Stimulated activated CD8-positive, alpha-beta memory T cell treated with anti-CD3 and anti-CD28 coated beads, Interleukin-12 subunit alpha, Interleukin-12 subunit beta, amount 100 ng/mL, for 24 hours (primary cell): ENCODE data around the gene OPTC.
"Not testable (repeated sequence)": the region's sequence is repeated elsewhere in the genome, so short reads cannot be mapped to it uniquely, and the experiment has no call there.

Experiments used
- DNase-seq: peaks from one replicate; pipeline ENCODE4 v3.0.0-alpha.2; 2020; ENCODE audit errors: extremely low read depth

OPTC gene

DNA sequence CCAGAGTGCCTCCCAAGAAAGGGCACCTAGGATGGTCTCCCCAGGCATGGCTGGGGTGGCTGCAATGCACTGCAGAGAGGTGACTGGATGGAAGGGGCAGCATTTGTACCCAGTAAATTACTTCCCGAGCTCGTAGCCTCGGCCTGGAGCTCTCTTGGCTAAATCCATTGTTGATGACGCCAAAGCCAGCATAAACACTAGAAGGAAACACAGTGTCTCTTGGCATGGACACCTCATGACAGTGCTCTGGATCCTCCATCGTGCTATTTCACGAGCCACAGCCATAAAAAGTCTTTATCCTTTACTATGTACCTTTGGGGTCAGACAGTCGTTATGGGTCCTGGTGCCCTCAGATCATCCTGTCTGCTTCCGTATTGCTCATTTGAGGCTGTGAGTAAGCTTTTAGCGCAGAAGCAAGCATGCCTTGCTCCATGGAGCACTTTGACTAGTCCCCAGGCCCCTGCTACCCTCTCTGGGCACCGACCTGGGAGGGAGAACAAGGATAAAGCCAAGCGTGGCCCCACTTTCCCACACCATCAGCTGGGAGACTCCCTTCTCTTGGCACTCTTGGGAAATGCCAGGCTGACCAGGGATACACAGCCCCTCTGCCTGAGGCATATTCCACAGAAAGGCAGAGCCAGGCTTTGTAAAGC is 28.7 kb upstream of the OPTC start:
- no peak for DNase-seq

DNA sequence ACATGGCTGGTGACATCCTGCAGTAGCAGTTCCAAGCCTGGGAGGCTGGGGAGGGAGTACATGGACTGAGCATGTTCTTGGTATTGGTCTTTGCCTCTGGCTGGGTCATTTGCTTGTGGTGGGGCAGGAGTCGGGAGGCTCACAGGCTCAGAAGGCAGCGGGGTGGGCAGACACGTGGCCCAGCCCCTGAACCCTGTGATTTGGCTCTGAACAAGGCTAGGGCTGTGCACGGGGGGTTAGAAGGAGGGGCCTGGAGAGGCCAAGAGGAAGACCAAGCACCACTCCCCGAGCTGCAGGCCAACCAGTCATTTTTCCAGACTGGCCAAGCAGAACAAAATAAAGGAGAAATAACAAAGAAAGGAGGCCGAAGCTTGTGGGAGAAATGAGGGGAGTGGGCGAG is 28.0 kb upstream of the OPTC start:
- no peak for DNase-seq

DNA sequence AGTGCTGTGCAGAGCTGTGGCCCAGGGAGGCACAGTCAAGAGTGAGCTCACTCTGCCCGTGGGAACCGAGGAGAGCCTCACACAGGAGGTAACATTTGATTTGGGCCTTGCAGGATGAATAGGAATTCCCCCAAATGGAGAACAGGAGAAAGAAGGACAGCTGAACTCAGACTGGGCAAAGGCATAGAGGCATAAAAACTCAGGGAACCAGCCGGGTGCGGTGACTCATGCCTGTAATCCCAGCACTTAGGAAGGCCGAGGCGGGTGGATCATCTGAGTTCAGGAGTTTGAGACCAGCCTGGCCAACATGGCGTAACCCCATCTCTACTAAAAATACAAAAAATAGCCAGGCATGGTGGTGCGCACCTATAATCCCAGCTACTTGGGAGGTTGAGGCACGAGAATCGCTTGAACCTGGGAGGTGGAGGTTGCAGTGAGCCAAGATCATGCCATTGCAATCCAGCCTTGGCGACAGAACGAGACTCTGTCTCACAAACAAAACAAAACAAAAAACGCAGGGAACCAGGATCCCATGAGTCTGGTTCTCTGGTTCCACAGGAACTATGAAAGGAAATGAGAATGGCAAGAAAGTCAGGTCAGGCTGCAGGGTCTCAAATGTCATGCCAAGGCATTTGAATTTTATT is 26.9 kb upstream of the OPTC start:
- not testable (repeated sequence) for DNase-seq

DNA sequence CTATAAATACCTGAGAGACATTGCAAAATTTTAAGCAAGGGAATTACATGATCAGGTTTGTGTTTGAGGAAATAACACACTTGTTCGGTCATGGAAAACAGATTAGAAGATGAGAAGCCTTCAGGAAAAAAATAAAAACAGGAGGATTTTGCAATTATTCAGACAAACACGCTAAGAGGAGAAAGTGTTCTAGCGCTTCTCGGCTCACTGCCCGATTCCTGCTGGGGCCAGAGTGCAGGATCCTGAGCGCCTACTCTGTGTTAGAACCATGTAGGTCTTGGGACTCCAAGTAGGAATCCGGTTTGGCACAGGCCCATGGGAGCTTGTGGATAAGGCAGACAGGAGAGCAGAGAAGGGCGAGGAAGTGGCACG is 26.4 kb upstream of the OPTC start:
- no peak for DNase-seq

DNA sequence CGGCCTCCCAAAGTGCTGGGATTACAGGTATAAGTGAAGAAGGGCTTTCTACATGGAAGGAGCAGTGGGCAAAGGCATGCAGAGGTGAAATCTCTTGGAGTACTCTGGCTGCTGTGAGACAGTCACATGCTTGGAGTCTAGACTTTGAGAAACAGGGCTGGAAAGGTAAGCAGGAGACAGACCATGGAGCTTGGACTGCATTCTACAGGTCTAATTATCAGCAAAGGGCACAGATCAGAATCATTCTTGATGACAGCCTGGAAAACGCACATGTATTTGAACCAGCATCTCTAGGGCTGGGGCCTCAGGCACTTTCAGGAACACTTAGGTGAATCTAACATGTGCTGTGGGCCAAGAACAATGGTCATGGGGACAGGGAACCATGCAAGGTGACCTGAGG is 25.6 kb upstream of the OPTC start:
- no peak for DNase-seq

DNA sequence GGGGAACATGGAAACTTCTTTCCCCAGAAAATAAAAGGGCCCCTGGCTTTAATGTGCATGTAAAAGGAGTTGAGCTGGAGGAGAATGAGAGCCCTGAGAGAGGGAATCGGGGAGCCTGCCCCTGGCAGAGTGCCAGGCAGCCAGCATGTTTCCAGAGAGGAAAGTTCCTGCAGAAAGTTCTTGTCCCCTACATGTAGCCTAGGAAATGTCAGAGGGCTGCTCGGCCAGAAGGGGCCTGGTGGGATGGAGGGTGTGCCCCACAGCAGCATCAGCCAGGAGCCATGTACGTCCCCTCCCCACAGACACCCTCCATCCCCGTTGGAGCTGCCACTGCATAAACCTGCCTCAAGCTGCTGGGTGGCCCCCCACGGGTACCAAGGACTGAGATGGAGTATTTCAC is 23.7 kb upstream of the OPTC start:
- no peak for DNase-seq

DNA sequence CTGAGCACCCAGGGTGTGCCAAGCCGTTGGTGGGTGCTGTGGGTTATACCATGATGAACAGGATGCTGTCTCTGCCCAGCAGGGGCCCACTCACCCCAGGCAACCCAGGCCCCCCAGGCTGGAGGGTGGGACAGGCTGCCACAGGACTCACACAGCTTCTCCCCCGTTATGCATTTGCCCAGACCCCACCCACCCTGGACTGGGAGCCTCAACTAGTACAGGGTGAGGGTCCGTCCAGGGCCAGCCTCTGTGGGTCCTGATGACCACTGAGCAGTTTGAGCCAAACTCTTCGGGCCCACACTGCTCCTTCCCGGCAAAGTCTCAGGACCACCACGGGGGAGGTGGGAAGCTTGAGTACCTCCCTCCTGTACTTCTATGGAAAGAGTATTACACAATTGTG is 22.1 kb upstream of the OPTC start:
- no peak for DNase-seq

DNA sequence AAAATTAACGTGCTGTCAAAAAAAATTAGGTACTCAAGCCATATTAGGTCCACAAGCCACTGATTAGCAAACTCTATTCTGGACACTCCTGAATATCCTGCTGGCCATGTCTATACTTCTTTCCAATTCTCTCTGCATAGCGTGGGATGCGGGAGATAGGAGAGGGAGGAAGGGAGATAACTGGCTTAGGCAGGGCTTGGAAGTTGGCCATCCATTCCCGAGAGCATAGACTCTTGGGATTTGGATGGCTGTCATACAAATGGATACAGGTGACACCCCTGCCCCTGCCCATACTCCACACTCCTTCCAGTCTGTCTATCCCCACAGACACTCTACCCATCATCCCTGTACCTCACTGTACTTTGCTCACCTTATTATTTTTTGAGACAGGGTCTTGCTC is 20.7 kb upstream of the OPTC start:
- no peak for DNase-seq

DNA sequence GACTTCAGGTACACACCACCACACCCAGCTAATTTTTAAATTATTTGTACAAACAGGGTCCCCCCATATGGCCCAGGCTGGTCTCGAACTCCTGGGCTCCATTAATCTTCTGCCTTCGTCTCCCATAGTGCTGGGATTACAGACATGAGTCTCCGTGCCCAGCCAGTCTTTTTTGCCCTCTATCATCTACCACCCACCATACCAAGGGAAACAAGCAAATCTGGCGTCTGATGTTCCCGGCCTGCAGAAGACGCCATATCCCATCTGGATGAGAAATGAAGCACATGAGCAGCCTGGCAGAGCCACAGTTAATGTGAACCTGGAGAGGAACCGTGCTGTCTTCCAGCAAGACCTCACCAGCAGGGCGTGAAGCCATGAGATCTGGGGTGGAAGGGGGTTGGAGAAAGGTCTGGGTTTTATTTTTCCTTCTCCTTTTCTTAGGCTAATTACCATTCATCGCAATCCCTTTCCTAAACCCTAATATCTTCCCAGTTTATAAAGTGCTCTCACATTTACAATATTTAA is 20.1 kb upstream of the OPTC start:
- no peak for DNase-seq

DNA sequence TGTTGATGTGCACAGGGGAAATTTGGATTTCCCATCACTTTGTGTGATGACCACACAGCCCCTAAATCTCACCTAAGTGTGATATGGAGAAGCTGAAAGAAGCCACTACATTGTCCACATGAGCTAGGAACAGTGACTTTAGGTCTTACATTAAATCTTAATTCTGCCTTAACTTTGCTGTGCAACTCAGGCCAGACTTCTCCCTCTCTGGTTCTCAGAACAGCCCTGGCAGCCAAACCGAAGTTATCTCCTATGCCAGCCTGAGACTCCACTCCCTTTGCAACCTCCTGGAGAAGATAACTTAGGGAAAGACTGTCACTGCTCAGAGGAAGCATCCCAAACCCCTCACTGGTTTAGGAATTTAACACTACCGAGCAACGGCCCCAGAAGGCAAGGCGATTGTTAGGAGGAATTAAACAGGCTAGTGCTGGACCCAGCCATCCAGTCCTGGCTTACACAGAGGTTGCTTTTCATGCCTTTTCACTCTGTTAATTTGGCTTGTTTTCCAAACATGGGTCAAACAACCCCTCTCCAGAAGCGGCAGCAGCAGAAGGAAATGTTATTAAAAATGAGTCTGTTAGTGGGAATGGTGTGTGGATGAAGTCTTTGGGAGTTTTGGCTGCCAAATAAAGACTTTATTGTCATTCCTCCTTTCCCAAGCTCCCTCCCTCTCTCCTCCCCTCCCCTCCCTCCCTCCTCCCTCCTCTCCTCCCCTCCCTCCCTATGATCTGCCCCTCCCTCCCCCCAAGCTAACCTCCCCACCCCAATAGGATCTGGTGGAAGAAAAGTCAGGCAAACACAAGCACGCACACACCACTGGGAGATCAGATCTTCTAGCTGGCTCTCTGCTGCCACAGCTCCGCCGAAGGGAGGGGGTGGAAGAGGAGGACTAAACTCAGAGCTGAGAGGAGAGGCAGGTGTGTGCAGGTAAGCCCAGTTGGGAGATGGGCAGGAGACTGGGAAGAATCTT is 18.7 kb upstream of the OPTC start, which contains the start of gene PRELP:
Gene PRELP (plus strand): TSS at position 795 of the 970 bp plus-strand sequence. CDS start 7,379 bp downstream, outside the sequence.
- no peak for DNase-seq

DNA sequence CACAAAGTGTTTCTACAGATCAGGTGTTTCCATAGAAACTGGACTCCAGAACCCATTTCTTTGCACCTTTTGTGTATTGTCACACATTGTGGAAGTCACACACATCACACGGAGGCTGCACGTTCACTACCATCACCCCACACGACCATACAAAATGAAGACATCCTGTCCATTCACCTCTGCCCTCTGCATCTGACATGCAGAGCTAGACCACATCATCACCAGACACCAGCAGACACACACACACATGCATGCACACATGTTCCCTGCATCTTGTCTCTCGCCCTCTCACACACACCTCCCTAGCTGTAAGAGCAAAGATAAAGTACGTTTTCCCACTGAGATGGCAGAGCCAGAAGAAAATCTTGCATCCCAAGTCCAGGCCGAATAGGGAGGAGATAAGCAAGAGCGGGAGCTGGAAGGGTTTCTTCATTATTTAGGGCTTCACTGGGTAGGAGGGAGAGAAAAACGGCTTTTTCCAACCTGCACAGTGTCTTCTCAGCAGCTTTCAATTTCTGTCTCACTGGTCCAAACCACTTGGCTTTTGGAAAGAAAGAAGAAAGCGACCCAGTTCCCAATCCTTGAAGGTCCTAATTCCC is 17.6 kb upstream of the OPTC start:
- DNase-seq: no peak

DNA sequence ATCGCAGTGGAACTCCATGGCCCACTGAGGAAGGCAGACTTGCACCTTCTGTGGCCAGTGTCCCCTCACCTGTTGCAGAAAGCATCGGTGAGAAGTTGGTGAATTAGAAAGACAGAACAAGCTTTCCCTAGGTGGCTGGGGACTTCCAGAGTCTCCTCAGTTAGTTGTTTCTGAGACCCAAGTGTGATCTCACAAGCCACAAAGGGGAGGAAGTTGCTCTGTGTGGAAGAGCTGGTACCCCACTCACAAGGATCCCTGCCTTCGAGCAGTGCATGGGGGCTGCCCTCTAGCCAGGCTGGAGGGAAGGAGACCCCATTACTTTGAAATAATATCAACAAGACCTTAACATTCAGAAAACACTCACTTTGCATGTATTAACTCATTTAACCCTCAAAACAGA is 16.2 kb upstream of the OPTC start:
- DNase-seq: no peak

DNA sequence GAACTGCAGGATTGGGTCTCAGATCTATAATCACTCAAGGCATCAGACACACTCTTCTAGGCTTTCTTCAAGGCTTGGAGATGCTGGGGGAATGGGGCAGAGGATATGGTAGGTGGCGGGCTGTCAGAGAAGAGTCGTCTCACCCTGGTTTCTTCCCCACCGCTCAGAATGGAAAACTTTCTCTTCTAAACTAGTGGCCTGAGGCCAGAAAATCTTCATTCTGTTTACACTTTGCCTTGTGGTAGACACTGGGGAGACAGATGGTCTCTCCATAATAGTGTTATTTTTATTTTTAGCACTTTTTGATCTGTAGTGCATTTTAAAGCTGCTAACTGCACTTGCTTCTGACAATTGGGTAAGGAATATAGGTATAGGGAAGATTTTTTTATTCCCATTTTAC is 15.7 kb upstream of the OPTC start:
- DNase-seq: no peak

DNA sequence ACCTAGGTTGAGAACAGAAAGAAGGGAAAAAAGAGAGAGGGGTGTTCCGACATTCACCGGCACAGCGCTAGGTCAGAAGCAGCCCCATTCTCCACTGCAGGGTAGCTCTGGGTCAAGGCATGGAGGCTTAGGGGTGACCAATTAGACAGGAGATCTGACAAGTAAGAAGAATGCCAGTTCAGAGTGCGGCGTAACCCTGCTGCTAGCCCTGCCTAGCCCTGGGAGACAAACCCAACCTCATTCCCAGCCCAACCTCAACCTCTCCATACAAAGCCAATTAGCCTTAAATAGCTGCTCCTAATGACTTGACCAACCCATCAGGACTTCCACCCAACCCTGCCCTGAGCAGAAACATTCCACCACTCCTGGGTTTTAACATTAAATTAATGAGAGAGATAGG is 15.0 kb upstream of the OPTC start:
- no peak for DNase-seq

DNA sequence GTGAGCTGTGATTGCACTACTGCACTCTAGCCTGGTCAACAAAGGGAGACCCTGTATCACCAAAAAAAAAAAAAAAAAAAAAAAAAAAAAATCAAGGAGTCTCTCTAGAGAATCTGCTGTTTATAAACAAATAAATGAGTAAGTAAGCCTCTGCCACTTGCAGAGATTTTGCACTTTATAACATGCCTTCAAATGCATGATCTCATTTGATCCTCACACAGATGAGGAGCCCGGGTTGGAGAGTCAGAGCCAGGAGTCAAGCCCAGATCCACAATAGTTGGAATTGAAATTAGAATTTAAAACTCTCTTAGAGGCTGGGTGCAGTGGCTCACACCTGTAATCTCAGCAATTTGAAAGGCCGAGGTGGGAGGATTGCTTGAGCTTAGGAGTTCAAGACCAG is 14.3 kb upstream of the OPTC start:
- DNase-seq: no peak

DNA sequence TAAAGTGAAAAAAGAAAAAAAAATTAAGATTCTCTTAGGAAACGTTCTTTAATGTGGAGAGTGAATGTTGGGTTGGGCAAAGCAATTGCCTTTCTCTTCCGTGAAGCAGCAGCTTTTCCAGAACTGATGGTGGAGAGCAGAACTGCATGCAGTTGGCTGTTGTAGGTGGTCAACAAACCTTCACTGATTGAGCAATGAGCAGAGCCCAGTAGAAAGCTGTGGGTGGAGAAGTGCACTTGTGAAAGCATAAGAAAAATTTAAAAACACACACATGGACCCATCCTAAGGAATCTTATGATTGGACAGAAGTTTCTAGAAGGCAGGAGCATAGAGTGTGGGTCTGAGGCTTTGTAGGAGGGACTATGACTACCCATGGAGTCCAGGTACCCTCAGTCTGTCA is 13.9 kb upstream of the OPTC start:
- DNase-seq: no peak

DNA sequence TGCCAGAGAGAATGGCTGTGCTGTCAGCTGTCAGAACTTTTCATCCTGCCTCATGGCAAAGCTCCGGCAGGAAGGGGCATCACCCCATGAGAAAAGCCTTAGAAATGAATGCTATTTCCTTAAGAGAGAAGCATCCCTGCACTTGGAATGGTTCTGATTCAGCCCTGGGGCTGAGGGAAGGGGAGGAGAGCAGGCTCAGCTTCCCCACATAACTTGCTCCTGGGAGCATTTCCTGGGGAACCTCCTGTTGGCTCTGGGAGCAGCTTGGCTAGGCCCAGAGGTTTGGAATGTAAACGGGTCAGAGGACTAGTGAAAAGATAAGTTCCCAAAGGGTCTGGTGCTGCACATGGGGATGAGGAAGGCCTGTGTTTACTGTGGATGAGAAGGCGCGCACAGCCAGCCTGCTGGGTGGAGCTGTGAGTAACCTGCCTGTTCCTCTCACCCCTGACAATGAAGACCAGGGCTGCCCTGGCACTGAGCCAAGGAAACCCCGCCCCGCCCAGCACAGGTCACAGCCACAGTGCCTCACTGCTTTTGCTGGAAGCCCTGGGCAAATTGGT is 13.3 kb upstream of the OPTC start:
- no peak for DNase-seq

DNA sequence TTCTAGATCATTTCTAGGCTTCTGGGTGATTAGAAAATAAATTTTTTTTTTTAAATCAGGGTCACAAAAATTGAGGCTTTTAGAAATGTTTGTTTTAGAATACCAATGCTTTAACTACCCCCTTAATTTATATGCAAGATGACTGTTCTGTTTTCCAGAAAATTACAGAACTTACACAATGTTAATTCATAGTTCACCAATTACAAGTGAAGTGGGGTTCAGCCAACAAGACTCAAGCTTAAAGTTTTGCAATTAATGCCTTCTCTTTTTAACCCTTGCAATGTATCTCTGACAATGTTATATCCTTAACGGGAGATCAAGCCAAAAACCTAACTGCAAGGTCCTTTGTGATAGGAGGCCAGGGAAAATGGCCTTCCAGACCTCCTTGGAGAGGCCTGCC is 12.8 kb upstream of the OPTC start:
- no peak for DNase-seq

DNA sequence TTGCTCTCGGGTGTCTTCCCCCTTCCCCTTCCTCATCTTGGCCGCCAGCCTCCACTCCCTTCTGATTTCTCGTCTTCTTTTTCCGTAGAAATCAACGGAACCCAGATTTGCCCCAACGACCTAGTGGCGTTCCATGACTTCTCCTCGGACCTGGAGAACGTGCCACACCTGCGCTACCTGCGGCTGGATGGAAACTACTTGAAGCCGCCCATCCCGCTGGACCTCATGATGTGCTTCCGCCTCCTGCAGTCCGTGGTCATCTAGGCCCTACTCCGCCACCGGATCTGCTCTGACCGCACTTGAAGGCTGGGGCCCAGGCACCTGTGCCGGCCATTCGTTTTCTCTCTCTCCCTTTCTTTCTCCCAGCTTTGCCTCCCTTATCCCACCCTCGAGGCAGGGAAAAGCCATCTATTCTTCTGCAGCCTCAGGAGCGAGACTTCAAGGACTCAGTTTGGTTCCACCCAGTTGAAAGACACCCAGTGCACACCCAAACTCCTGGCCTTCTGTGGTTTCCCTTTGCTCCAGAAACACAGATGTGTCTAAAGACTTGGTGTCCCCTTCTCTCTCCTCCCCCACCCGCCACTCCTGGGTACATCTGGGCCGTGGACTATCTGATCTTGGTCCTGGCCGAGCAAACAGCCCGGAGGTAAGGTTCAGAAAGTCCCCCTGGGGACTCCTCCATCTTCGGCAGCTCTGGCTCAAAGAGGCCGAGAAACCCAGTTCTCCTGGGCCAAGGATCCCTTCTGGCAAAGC is 7.2 kb upstream of the OPTC start:
- DNase-seq: no peak

DNA sequence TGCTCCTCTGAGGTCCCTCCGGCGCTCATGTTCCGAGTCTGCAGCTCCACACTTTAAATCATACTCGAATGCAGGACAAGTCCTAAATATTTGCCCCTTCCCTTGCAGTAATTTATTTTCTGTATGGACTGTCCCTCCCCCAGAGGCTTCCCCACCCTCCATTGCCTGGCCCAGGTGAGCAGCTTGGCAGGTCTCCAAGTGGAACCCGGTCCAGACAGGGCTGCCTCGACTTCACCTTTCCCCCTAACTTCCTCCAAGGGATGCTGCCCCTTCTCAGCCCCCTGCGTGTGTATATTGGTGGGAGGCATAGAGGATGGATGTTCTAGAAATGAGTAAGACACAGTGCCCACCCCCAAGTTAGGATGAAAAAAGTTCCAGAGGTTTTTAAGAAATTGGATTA is 5.4 kb upstream of the OPTC start:
- DNase-seq: no peak

DNA sequence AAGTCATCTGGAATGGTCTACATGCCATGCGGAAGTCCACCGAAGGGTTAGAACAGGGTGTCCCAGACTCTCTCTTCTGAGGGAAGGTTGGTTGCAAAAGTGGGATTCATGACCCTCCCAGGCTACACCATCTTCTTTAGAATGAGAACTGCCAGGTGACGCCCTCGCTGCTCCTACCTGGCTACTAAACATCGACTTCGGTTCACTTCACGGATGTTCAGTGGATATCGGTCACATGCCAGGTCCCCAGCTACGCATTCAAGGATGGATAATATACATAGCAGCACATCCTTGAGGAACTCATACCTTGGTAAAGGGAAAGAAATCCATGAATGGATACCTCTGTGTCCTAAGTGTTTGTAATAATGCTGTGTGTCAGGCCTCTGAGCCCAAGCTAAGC is 3.3 kb upstream of the OPTC start:
- DNase-seq: no peak
